RKO (cell line): ENCODE results near the gene SPRR5.

ENCODE experiments used
- DNase-seq: peaks from one replicate; pipeline ENCODE4 v3.0.0-alpha.2; 2016; ENCODE audit warnings: low spot score

The SPRR5 gene

DNA sequence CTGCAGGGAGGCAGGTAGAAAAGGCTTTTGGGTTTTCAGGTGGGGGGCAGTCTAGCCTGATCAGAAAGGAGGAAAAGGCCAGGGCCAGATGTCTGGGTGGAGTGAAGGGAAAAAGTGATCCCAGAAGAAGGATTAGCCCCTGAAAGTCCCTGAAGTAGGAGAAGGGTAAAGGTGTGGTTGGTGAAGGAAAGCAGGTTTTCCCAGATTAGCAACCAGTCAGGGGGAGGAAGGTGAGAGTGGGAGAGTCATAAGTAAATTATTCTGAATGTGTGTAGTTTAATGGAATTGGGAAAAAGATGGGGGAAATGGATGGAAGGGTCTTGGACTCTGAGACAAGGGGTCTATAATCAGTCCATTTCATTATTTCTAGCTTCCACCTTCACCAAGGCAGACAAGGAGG is 36.2 kb downstream of the SPRR5 start:
- no peak for DNase-seq

DNA sequence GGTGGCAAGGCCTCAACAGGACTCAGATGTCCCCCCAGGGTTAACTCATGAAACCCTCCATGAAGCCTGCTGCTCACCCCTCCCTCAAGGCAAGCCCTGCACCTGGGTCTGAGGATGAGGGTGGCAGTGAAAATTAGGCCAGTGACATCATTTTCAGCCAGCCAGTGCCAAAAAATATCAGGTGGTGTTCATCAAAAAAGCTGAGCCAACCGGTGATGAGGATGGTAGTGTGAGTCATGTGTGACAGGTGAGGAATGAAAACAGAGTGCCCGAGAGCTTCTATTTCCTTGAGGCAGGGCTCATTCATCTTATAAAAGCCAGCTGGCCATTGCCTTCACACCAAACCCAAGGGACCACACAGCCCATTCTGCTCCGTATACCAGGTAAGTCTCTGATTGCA is 36.7 kb downstream of the SPRR5 start, which contains the start of gene SPRR1A:
TSS of gene SPRR1A (plus strand) at position 339 of the 400 bp plus-strand sequence. CDS start 1,150 bp downstream, outside the sequence.
- DNase-seq: no peak

DNA sequence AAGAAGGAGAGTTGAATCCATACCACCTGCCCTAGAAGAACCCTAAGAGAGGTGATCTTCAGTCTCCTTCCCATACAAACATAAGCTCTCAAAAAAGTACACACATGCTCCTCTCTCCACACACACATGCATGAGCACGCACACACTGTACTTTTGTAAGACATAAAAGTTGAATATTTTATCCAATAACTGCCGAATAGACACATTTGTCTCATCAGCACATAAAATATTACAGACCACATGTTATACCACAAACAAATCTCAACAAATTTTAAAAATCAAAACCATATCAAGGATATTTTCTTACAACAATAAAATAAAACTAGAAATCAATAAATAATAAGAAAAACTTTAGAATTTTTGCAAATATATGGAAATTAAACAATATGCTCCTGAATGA is 39.6 kb downstream of the SPRR5 start:
- no peak for DNase-seq

DNA sequence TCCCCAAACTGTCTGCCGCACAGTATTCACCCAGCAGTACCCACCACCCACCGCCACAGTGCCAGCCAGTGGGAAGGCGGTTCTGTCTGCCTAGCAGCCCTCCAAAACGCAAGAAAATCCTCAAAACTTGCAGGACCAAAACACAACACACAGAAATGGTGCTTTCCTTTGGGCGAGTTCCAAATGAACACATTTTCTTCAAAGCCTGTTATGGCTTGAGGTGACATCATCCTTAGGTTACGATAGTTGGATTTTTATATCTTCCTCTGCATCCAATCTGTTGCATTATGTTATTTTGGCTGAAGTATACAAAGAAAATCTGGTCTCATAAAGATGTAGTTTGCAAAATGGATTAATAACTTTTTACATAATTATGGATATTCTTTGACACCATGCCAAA is 46.2 kb downstream of the SPRR5 start:
- no peak for DNase-seq

DNA sequence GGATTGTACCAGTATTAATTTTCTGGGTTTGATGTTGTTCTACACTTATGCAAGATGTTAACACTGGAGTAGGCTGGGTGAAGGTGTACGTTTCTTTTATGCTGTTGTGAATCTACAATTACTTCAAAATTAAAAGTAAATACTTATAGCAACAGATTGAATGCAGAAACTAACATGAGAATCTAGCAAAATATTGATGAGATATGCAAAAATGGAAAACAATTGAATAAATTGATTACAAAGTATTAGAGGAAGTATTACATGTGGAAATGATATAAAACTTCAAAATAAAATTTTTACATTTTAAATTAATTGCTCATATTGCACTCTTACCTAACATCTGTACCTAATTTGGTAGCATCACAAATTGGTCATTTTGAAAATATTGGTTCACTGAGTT is 48.8 kb downstream of the SPRR5 start:
- no peak for DNase-seq

DNA sequence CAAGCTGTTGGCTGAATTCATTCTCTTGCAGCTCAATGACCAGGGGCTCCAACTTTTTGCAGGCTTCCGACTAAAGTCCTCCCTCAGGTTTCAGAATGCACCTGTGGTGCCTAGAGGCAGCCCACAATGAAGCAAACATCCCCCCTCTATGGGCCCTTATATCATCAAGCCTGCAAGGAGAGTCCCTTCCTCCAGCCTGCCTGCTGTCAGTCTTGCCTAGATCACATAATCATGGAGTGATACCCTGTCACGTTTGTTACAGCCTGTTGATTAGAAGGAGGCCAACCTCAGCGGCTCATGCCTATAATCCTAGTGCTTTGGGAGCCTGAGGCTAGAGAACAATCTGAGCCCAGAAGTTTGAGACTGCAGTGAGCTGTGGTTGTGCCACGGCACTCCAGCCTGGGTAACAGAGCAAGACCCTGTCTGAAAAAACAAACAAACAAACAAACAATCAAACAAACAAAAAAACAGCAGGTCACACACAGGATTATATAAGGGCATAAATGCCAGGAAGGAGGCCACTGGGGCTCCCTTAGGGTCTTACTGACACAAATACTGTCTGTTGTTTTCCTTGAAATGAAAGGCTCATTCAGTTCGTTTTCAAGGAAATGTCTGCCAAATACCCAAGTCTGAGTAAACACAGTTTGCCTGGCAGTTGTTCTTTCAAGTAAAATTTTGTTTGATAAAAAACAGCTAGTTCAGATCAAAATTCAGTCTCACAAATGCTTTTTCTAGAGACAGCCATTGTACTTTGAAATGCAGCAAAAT is 49.8 kb downstream of the SPRR5 start:
- no peak for DNase-seq

DNA sequence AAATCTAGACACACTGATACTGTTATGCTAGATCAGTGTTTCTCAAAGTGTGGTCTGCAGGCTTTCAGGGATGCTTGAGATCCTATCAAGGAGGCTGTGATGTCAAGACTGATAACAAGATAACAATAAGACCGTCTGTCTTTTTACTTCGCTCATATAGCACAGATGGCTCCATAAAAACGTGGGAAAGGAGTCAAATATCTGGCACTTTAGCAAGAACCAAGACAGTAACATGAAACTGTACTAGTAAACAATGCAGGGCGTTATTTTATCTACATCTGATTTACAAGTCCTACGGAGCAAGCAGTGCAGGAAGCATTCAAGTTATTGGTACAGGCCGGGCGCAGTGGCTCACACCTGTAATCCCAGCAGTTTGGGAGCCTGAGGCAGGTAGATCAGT is 50.9 kb downstream of the SPRR5 start:
- DNase-seq: no peak

DNA sequence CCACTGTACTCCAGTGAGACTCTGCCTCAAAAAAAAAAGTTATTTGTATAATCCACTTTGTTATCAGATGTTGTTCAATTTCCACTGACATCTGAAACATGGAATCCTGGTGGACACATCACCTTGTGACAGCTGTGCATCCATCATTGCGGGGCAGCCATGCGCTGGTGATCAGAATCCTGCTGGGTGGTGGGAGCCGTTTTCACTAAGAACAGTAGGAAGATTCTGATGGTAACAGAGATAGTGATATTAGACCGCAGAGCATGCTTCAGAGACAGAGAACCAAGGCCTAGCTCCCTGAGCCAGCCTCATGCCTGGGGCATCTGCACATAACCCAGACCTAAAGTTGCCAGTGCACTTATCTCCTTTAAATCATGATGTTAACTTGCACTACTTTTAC is 51.5 kb downstream of the SPRR5 start:
- DNase-seq: no peak
